Loucy (cell line): Measurements from ENCODE around the gene RHOH.

ENCODE experiments used
- EZH2phosphoT487 ChIP-seq: fragments of 200-600 bp; IDR thresholded peaks from 2 replicates; pipeline ENCODE4 v1.6.1; 2018; ENCODE audit warnings: antibody characterized with exemption, mild to moderate bottlenecking, moderate library complexity, borderline replicate concordance
- TF ChIP-seq, protein P1 (sequence below): fragments of 200-600 bp; sonication (generic); conservative IDR thresholded peaks from 2 replicates; pipeline ENCODE4 v1.5.1; 2014; ENCODE audit warnings: mild to moderate bottlenecking, antibody characterized with exemption, low read length

DNA sequence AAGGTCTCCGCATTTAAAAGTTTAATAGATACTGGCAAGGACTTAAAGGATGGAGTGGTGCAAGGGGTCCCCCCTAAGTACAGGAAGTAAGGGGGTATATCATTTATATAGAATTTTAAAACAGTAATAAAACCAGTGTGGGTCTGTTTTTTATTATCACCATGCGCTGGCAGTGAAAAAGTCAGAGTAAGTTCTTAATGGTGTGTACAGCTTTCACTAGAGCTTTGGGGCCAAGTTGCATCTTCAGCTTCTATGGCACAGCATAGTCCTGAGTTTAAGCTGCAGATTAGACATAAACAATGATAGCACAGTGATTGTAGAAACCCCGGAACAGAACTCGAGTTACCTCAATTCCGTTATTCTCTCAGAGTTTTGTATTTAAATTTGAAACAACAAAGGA, 27.6 kb downstream of the RHOH start:
- TF ChIP-seq, protein P1, sequence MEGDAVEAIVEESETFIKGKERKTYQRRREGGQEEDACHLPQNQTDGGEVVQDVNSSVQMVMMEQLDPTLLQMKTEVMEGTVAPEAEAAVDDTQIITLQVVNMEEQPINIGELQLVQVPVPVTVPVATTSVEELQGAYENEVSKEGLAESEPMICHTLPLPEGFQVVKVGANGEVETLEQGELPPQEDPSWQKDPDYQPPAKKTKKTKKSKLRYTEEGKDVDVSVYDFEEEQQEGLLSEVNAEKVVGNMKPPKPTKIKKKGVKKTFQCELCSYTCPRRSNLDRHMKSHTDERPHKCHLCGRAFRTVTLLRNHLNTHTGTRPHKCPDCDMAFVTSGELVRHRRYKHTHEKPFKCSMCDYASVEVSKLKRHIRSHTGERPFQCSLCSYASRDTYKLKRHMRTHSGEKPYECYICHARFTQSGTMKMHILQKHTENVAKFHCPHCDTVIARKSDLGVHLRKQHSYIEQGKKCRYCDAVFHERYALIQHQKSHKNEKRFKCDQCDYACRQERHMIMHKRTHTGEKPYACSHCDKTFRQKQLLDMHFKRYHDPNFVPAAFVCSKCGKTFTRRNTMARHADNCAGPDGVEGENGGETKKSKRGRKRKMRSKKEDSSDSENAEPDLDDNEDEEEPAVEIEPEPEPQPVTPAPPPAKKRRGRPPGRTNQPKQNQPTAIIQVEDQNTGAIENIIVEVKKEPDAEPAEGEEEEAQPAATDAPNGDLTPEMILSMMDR: no peak
- no peak for TF ChIP-seq EZH2phosphoT487
